Suprapubic skin (tissue), 3 donors: ENCODE results near the gene CTNNBL1.

ENCODE experiments used
- CTCF ChIP-seq, 2 donors: fragments of 200-600 bp in 1 of 2; fragments of 450-650 bp in 1 of 2; sonication (generic) in 1 of 2; IDR thresholded peaks; one replicate each; pipeline ENCODE4 v1.5.1; 2016 to 2019; ENCODE audit warnings: antibody characterized with exemption in 2 of 2, mild to moderate bottlenecking in 1 of 2, moderate library complexity in 1 of 2
- EP300 ChIP-seq: sonication (generic); formaldehyde crosslinking; IDR thresholded peaks from one replicate; pipeline ENCODE4 v1.6.1; 2017; ENCODE audit warnings: antibody characterized with exemption
- POLR2A ChIP-seq, 2 donors: fragments of 450-650 bp; IDR thresholded peaks; one replicate each; pipeline ENCODE4 v1.6.1; 2017; ENCODE audit warnings: antibody characterized with exemption in 2 of 2, mild to moderate bottlenecking in 2 of 2, moderate library complexity in 2 of 2

- TF ChIP-seq CTCF (IDR thresholded peaks at IDR 0.05), result no peak
- no peak for TF ChIP-seq EP300
- no peak for TF ChIP-seq POLR2A (IDR thresholded peaks at IDR 0.05)
These were observed 47.2 kb downstream of the CTNNBL1 start for GRCh38 chr20:37741055-37741454.
